Liver (tissue), 9 donors: Measurements from ENCODE around the gene SPHKAP. TPM values are rescaled to one million over a fixed set of nuclear protein-coding genes. Genes with fewer than 3 reads are reported as not detected.

Source experiments
- DNase-seq: peaks from one replicate; pipeline ENCODE4 v3.0.0-alpha.2; 2017; ENCODE audit warnings: low spot score
- H3K27ac ChIP-seq, 2 donors: one replicate each; pipeline ENCODE4 v1.7.0; 2013; ENCODE audit warnings: inconsistent platforms in 2 of 2, low read length in 2 of 2, control low read depth in 1 of 2, low read depth in 1 of 2, mild to moderate bottlenecking in 1 of 2
- H3K27me3 ChIP-seq, 4 donors: one replicate each; pipeline versions ENCODE4 v1.6.1 to v1.7.0; 2013; ENCODE audit warnings: low read length in 3 of 4, inconsistent platforms in 1 of 4, mild to moderate bottlenecking in 1 of 4, moderate library complexity in 1 of 4; ENCODE audit not compliant: control insufficient read depth in 4 of 4, insufficient read depth in 4 of 4
- H3K36me3 ChIP-seq, 4 donors: one replicate each; pipeline versions ENCODE4 v1.6.1 to v1.7.0; 2013; ENCODE audit warnings: low read length in 3 of 4, mild to moderate bottlenecking in 3 of 4, low read depth in 1 of 4, moderate library complexity in 1 of 4; ENCODE audit not compliant: control insufficient read depth in 4 of 4, insufficient read depth in 3 of 4
- H3K4me1 ChIP-seq, 4 donors: one replicate each; pipeline versions ENCODE4 v1.6.1 to v1.7.0; 2013; ENCODE audit warnings: low read length in 3 of 4, mild to moderate bottlenecking in 3 of 4, moderate library complexity in 1 of 4; ENCODE audit not compliant: control insufficient read depth in 4 of 4, insufficient read depth in 4 of 4
- H3K4me3 ChIP-seq, 3 donors: one replicate each; pipeline versions ENCODE4 v1.6.1 to v1.7.0; 2013; ENCODE audit warnings: low read length in 3 of 3, control low read depth in 1 of 3, low read depth in 1 of 3, mild to moderate bottlenecking in 1 of 3
- H3K9ac ChIP-seq, 2 donors: one replicate each; pipeline ENCODE4 v1.7.0; 2013; ENCODE audit warnings: low read length in 2 of 2, mild to moderate bottlenecking in 2 of 2, moderate library complexity in 2 of 2, control low read depth in 1 of 2, low read depth in 1 of 2
- H3K9me3 ChIP-seq, 4 donors: one replicate each; pipeline versions ENCODE4 v1.6.1 to v1.7.0; 2013; ENCODE audit warnings: low read length in 3 of 4; ENCODE audit not compliant: control insufficient read depth in 4 of 4
- EGR1 ChIP-seq, 2 donors: IDR thresholded peaks; 2 replicates each; pipeline ENCODE4 v1.6.1; 2016 to 2018; ENCODE audit warnings: antibody characterized with exemption in 2 of 2, low read depth in 2 of 2
- FOXA2 ChIP-seq: IDR thresholded peaks from 2 replicates; pipeline ENCODE4 v1.6.1; 2016; ENCODE audit warnings: antibody characterized with exemption
- GABPA ChIP-seq, 2 donors: IDR thresholded peaks in 1 of 2; conservative IDR thresholded peaks in 1 of 2; 2 replicates each; pipeline ENCODE4 v1.6.1; 2016; ENCODE audit warnings: antibody characterized with exemption in 2 of 2, mild to moderate bottlenecking in 1 of 2, moderate library complexity in 1 of 2
- HNF4A ChIP-seq, 2 donors: conservative IDR thresholded peaks; 2 replicates each; pipeline ENCODE4 v1.6.1; 2016; ENCODE audit warnings: antibody characterized with exemption in 2 of 2, mild to moderate bottlenecking in 2 of 2
- HNF4G ChIP-seq: IDR thresholded peaks from 2 replicates; pipeline ENCODE4 v1.6.1; 2016; ENCODE audit warnings: antibody characterized with exemption
- JUND ChIP-seq, 2 donors: IDR thresholded peaks; 2 replicates each; pipeline ENCODE4 v1.6.1; 2016; ENCODE audit warnings: antibody characterized with exemption in 2 of 2
- NR2F2 ChIP-seq: IDR thresholded peaks from 2 replicates; pipeline ENCODE4 v1.6.1; 2016; ENCODE audit warnings: antibody characterized with exemption
- RAD21 ChIP-seq, 2 donors: IDR thresholded peaks; 2 replicates each; pipeline ENCODE4 v1.6.1; 2016; ENCODE audit warnings: antibody characterized with exemption in 2 of 2, mild to moderate bottlenecking in 2 of 2
- RXRA ChIP-seq, 2 donors: IDR thresholded peaks; 2 replicates each; pipeline ENCODE4 v1.6.1; 2017 to 2018; ENCODE audit warnings: antibody characterized with exemption in 2 of 2, mild to moderate bottlenecking in 1 of 2
- SP1 ChIP-seq: IDR thresholded peaks from 2 replicates; pipeline ENCODE4 v1.6.1; 2018; ENCODE audit warnings: antibody characterized with exemption, mild to moderate bottlenecking
- TAF1 ChIP-seq: conservative IDR thresholded peaks from 2 replicates; pipeline ENCODE4 v1.6.1; 2016; ENCODE audit warnings: antibody characterized with exemption, mild to moderate bottlenecking
- WGBS: extraction: QIAGEN DNeasy Blood & Tissue Kit; methylation state at CpG from one replicate; pipeline ENCODE4 v1.1.7; 2013; 5-methylcytosine and 5-hydroxymethylcytosine counted together
- polyA plus RNA-seq, 2 donors: library from polyadenylated mRNA; stranded (reverse) in 1 of 2; unstranded in 1 of 2; fragments of 200-250 nt in 1 of 2; fragments of >200 nt in 1 of 2; fragmentation: Nextera tagmentation in 1 of 2; extraction: Ambion mirVana in 1 of 2; gene quantifications; one replicate each; pipeline versions ENCODE4 v1.2.1 to v1.2.3, GENCODE V29; 2013 to 2015
- total RNA-seq, 2 donors: library from RNA; depleted of rRNA; stranded (reverse); fragments of >200 nt; gene quantifications; one replicate each; pipeline ENCODE4 v1.2.3, GENCODE V29; 2014
- TF ChIP-seq, protein P1 (sequence below): IDR thresholded peaks from 2 replicates; pipeline ENCODE4 v1.6.1; 2016; ENCODE audit warnings: antibody characterized with exemption, mild to moderate bottlenecking
- TF ChIP-seq, protein P2 (sequence below): IDR thresholded peaks from 2 replicates; pipeline ENCODE4 v1.6.1; 2016; ENCODE audit warnings: antibody characterized with exemption
- TF ChIP-seq, protein P3 (sequence below): IDR thresholded peaks from 2 replicates; pipeline ENCODE4 v1.6.1; 2016; ENCODE audit warnings: antibody characterized with exemption
- TF ChIP-seq, protein P4 (sequence below): IDR thresholded peaks from 2 replicates; pipeline ENCODE4 v1.6.1; 2016; ENCODE audit warnings: antibody characterized with exemption
- TF ChIP-seq, protein P5 (sequence below): fragments of 150-350 bp; IDR thresholded peaks from 2 replicates; pipeline ENCODE4 v1.5.1; 2017; ENCODE audit warnings: improper control_type of control experiment, low read depth, low read length; ENCODE audit not compliant: missing input control
- donor health status: healthy.
- donor health status: healthy.
- donor health status: healthy.
- donor health status: healthy.
- donor health status: healthy.

The SPHKAP gene
- total and polyA plus RNA-seq, 4 donors = not detected

DNA sequence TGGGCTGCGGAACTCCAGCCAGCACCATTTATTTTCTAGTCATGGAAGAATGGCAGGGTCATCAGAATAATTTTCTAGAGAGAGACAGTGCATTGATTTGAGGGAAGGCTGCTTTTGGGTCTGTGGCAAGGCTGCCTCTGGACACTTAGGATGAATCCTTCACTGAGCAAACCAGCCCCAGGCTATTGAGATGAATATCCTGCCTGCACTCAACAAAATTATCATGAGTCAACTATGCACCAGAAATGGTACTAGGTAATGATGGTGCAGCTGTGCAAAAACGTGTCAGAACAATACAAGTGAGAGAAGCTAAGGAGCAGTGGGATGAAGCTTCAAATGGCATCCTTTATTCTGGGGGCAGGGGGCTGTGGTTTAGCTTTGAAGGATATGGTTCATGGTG is 115.8 kb downstream of the SPHKAP start:
- no peaks in the 10 kb centered on the region for H3K9me3 ChIP-seq
- no peaks in the 10 kb centered on the region for H3K4me1 ChIP-seq
- no peak overlapping the region for H3K27ac ChIP-seq
- WGBS = 44% methylated on average over 2 of the region's 2 CpGs
- no peak overlapping the region for H3K4me3 ChIP-seq
- no peak for DNase-seq
- TF ChIP-seq, protein P1, sequence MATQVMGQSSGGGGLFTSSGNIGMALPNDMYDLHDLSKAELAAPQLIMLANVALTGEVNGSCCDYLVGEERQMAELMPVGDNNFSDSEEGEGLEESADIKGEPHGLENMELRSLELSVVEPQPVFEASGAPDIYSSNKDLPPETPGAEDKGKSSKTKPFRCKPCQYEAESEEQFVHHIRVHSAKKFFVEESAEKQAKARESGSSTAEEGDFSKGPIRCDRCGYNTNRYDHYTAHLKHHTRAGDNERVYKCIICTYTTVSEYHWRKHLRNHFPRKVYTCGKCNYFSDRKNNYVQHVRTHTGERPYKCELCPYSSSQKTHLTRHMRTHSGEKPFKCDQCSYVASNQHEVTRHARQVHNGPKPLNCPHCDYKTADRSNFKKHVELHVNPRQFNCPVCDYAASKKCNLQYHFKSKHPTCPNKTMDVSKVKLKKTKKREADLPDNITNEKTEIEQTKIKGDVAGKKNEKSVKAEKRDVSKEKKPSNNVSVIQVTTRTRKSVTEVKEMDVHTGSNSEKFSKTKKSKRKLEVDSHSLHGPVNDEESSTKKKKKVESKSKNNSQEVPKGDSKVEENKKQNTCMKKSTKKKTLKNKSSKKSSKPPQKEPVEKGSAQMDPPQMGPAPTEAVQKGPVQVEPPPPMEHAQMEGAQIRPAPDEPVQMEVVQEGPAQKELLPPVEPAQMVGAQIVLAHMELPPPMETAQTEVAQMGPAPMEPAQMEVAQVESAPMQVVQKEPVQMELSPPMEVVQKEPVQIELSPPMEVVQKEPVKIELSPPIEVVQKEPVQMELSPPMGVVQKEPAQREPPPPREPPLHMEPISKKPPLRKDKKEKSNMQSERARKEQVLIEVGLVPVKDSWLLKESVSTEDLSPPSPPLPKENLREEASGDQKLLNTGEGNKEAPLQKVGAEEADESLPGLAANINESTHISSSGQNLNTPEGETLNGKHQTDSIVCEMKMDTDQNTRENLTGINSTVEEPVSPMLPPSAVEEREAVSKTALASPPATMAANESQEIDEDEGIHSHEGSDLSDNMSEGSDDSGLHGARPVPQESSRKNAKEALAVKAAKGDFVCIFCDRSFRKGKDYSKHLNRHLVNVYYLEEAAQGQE = no peak
- TF ChIP-seq, protein P2, sequence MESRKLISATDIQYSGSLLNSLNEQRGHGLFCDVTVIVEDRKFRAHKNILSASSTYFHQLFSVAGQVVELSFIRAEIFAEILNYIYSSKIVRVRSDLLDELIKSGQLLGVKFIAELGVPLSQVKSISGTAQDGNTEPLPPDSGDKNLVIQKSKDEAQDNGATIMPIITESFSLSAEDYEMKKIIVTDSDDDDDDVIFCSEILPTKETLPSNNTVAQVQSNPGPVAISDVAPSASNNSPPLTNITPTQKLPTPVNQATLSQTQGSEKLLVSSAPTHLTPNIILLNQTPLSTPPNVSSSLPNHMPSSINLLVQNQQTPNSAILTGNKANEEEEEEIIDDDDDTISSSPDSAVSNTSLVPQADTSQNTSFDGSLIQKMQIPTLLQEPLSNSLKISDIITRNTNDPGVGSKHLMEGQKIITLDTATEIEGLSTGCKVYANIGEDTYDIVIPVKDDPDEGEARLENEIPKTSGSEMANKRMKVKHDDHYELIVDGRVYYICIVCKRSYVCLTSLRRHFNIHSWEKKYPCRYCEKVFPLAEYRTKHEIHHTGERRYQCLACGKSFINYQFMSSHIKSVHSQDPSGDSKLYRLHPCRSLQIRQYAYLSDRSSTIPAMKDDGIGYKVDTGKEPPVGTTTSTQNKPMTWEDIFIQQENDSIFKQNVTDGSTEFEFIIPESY = no peak
- TF ChIP-seq RXRA (IDR thresholded peaks at IDR 0.05) (no peak), SP1 (no peak), NR2F2 (no peak), GABPA (IDR thresholded peaks at IDR 0.05 in 1 of 2, conservative IDR thresholded peaks at IDR 0.05 in 1 of 2) (no peak), TAF1 (no peak)
- TF ChIP-seq, protein P3, sequence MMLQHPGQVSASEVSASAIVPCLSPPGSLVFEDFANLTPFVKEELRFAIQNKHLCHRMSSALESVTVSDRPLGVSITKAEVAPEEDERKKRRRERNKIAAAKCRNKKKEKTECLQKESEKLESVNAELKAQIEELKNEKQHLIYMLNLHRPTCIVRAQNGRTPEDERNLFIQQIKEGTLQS = no peak
- no peak overlapping the region for H3K9ac ChIP-seq
- H3K27me3 ChIP-seq = peaks cover 0 to 3% (median 1%) of the 10 kb centered on the region in 4 donors
- H3K36me3 ChIP-seq = no peaks in the 10 kb centered on the region

DNA sequence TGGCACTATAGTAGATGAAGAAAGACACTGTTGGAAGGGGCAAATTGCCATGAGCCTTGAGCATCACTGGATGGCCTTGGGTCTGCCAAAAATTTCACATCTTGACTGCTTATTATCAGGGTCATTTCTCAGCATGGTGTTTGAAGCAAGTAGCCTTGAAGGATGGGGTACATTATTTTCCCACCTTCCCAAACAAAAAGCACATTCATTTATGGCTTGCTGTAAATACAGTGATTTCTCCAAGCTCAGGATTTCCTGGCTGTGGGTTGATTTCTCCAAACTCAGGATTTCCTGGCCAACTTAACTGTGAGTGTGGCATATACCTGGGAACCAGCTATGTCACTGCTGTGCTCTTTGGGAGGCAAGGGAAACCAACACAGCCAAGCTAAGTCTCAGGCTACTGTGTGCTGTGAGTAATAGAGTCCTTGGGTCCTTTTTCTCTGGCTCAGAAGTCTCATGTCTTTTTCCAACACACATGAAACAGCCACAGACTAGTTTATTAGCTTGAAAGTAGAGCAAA is 116.6 kb downstream of the SPHKAP start:
- Histone ChIP-seq H3K36me3 (no peaks in the 10 kb centered on the region), H3K9me3 (no peaks in the 10 kb centered on the region), H3K4me1 (no peaks in the 10 kb centered on the region), H3K27ac (no peak overlapping the region), H3K9ac (no peak overlapping the region), H3K4me3 (no peak overlapping the region), H3K27me3 (peaks cover 0 to 3% (median 1%) of the 10 kb centered on the region in 4 donors)
- DNase-seq = no peak
- TF ChIP-seq FOXA2 (no peak), RAD21 (IDR thresholded peaks at IDR 0.05) (no peak), EGR1 (IDR thresholded peaks at IDR 0.05; ENCODE audit: low read depth in 2 of 2) (no peak), RXRA (IDR thresholded peaks at IDR 0.05) (no peak), NR2F2 (no peak), JUND (IDR thresholded peaks at IDR 0.05) (no peak), SP1 (no peak), TAF1 (no peak), HNF4A (conservative IDR thresholded peaks at IDR 0.05) (no peak), HNF4G (no peak)
- TF ChIP-seq, protein P1 = no peak
- TF ChIP-seq, protein P3 = no peak
- TF ChIP-seq, protein P4, sequence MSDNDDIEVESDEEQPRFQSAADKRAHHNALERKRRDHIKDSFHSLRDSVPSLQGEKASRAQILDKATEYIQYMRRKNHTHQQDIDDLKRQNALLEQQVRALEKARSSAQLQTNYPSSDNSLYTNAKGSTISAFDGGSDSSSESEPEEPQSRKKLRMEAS = no peak
- TF ChIP-seq, protein P2 = no peak
- TF ChIP-seq, protein P5, sequence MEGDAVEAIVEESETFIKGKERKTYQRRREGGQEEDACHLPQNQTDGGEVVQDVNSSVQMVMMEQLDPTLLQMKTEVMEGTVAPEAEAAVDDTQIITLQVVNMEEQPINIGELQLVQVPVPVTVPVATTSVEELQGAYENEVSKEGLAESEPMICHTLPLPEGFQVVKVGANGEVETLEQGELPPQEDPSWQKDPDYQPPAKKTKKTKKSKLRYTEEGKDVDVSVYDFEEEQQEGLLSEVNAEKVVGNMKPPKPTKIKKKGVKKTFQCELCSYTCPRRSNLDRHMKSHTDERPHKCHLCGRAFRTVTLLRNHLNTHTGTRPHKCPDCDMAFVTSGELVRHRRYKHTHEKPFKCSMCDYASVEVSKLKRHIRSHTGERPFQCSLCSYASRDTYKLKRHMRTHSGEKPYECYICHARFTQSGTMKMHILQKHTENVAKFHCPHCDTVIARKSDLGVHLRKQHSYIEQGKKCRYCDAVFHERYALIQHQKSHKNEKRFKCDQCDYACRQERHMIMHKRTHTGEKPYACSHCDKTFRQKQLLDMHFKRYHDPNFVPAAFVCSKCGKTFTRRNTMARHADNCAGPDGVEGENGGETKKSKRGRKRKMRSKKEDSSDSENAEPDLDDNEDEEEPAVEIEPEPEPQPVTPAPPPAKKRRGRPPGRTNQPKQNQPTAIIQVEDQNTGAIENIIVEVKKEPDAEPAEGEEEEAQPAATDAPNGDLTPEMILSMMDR = no peak
